Testis (tissue), 3 donors: ENCODE measurements around the gene LRRC53. TPM values are rescaled to one million over a fixed set of nuclear protein-coding genes. Genes with fewer than 3 reads are reported as not detected.

Experiments
- DNase-seq: peaks from one replicate; pipeline ENCODE4 v3.0.0-alpha.2; 2019
- H3K27ac ChIP-seq, 2 donors: fragments of 200-600 bp; sonication (generic); one replicate each; pipeline ENCODE4 v1.5.1; 2019
- H3K27me3 ChIP-seq: fragments of 200-600 bp; sonication (generic); one replicate; pipeline ENCODE4 v1.5.1; 2019
- H3K36me3 ChIP-seq: fragments of 200-600 bp; sonication (generic); one replicate; pipeline ENCODE4 v1.5.1; 2017; ENCODE audit warnings: low read depth; ENCODE audit errors: missing control alignments
- H3K4me1 ChIP-seq: fragments of 200-600 bp; sonication (generic); one replicate; pipeline ENCODE4 v1.5.1; 2019
- H3K4me3 ChIP-seq, 2 donors: fragments of 200-600 bp; sonication (generic); one replicate each; pipeline ENCODE4 v1.5.1; 2017 to 2019
- H3K9me3 ChIP-seq: fragments of 200-600 bp; sonication (generic); one replicate; pipeline ENCODE4 v1.5.1; 2017
- CTCF ChIP-seq, 3 experiments: fragments of 450-650 bp in 2 of 3; fragments of 200-600 bp in 1 of 3; sonication (generic) in 1 of 3; IDR thresholded peaks; one replicate each; pipeline ENCODE4 v1.5.1; 2016 to 2019; ENCODE audit warnings: antibody characterized with exemption in 3 of 3, mild to moderate bottlenecking in 2 of 3, moderate library complexity in 1 of 3
- POLR2A ChIP-seq: fragments of 450-650 bp; IDR thresholded peaks from one replicate; pipeline ENCODE4 v1.6.1; 2017; ENCODE audit warnings: antibody characterized with exemption, mild to moderate bottlenecking, moderate library complexity
- WGBS, 2 donors: methylation state at CpG; one replicate each; pipeline ENCODE4 v1.1.5; 2018; 5-methylcytosine and 5-hydroxymethylcytosine counted together
- intact Hi-C: fragments of 100-400 bp; cut with DNase I; formaldehyde crosslinking; loops from one replicate; pipeline ENCODE4 v1.15.1; 2023; ENCODE audit warnings: low total_unique reads
- polyA plus RNA-seq: library from polyadenylated mRNA; stranded (reverse); fragments of 350-450 nt; fragmentation: Illumina TruSeq; extraction: RNeasy Lipid Tissue Mini Kit (QIAGEN cat#74804); gene quantifications from one replicate; pipeline ENCODE4 v1.2.3, GENCODE V29; 2014; ENCODE audit warnings: low read depth, low replicate concordance; ENCODE audit not compliant: insufficient read depth
- total RNA-seq, 2 donors: library from RNA; depleted of rRNA; stranded (reverse); fragments of >200 nt; gene quantifications; one replicate each; pipeline ENCODE4 v1.2.3, GENCODE V29; 2016

LRRC53 gene
- total and polyA plus RNA-seq, 3 donors from 2014 or later: 0.08 TPM; not detected in 2

GRCh38 chr1:74526708-74527107, 14.3 kb upstream of the LRRC53 start:
- Histone ChIP-seq H3K4me1 (no peaks in the 10 kb centered on the region), H3K27ac (no peak overlapping the region), H3K9me3 (no peaks in the 10 kb centered on the region), H3K4me3 (no peak overlapping the region), H3K36me3 (no peaks in the 10 kb centered on the region), H3K27me3 (no peaks in the 10 kb centered on the region)
- TF ChIP-seq POLR2A: no peak
- TF ChIP-seq CTCF (IDR thresholded peaks at IDR 0.05): no peak
- 78 to 84% methylated on average over 2 of the region's 2 CpGs for WGBS, 2 donors
- intact Hi-C loops: no loop called here
- no peak for DNase-seq

- 73 to 85% methylated on average over 2 of the region's 2 CpGs for WGBS, 2 donors
- H3K9me3 ChIP-seq: no peaks in the 10 kb centered on the region
- no peaks in the 10 kb centered on the region for H3K4me1 ChIP-seq
- DNase-seq: no peak
- no peaks in the 10 kb centered on the region for H3K36me3 ChIP-seq
- H3K4me3 ChIP-seq: no peak overlapping the region
- TF ChIP-seq CTCF (IDR thresholded peaks at IDR 0.05) (no peak), POLR2A (no peak)
- H3K27me3 ChIP-seq: no peaks in the 10 kb centered on the region
- intact Hi-C loops: no loop called here
- no peak overlapping the region for H3K27ac ChIP-seq
These were observed 11.6 kb upstream of the LRRC53 start for GRCh38 chr1:74523873-74524480.

- DNase-seq: no peak
- Histone ChIP-seq H3K4me1 (no peaks in the 10 kb centered on the region), H3K9me3 (no peaks in the 10 kb centered on the region), H3K27me3 (no peaks in the 10 kb centered on the region), H3K27ac (no peak overlapping the region), H3K4me3 (no peak overlapping the region), H3K36me3 (no peaks in the 10 kb centered on the region)
- TF ChIP-seq POLR2A (no peak), CTCF (IDR thresholded peaks at IDR 0.05) (no peak)
- 52 to 60% methylated on average over 4 of the region's 4 CpGs for WGBS, 2 donors
- intact Hi-C loops: no loop called here
These were observed 9.7 kb upstream of the LRRC53 start for GRCh38 chr1:74522148-74522547.

GRCh38 chr1:74517599-74518051, 5.2 kb upstream of the LRRC53 start:
- Histone ChIP-seq H3K4me1 (no peaks in the 10 kb centered on the region), H3K9me3 (no peaks in the 10 kb centered on the region), H3K36me3 (no peaks in the 10 kb centered on the region), H3K4me3 (no peak overlapping the region), H3K27me3 (no peaks in the 10 kb centered on the region), H3K27ac (no peak overlapping the region)
- WGBS, 2 donors: 77 to 92% methylated on average over 6 of the region's 6 CpGs
- no peak for DNase-seq
- intact Hi-C loops: no loop called here
- TF ChIP-seq CTCF (IDR thresholded peaks at IDR 0.05) (no peak), POLR2A (no peak)
